ENCODE data around the gene PAQR7.

- TF ChIP-seq POLR2A (IDR thresholded peaks at IDR 0.05): no peak
- TF ChIP-seq, protein P1, sequence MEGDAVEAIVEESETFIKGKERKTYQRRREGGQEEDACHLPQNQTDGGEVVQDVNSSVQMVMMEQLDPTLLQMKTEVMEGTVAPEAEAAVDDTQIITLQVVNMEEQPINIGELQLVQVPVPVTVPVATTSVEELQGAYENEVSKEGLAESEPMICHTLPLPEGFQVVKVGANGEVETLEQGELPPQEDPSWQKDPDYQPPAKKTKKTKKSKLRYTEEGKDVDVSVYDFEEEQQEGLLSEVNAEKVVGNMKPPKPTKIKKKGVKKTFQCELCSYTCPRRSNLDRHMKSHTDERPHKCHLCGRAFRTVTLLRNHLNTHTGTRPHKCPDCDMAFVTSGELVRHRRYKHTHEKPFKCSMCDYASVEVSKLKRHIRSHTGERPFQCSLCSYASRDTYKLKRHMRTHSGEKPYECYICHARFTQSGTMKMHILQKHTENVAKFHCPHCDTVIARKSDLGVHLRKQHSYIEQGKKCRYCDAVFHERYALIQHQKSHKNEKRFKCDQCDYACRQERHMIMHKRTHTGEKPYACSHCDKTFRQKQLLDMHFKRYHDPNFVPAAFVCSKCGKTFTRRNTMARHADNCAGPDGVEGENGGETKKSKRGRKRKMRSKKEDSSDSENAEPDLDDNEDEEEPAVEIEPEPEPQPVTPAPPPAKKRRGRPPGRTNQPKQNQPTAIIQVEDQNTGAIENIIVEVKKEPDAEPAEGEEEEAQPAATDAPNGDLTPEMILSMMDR (IDR thresholded peaks at IDR 0.05): no peak
These were observed 46.5 kb downstream of the PAQR7 start for GRCh38 chr1:25829046-25829445.

Data from thyroid gland (tissue), 4 donors.